GM12801 (cell line): ENCODE measurements around the gene SERPINF2.

Experiments used
- TF ChIP-seq, protein P1 (sequence below): IDR thresholded peaks from one replicate; pipeline ENCODE4 v1.5.1; 2011; ENCODE audit warnings: control low read depth; ENCODE audit not compliant: insufficient read length; ENCODE audit errors: extremely low read depth

Gene SERPINF2

DNA sequence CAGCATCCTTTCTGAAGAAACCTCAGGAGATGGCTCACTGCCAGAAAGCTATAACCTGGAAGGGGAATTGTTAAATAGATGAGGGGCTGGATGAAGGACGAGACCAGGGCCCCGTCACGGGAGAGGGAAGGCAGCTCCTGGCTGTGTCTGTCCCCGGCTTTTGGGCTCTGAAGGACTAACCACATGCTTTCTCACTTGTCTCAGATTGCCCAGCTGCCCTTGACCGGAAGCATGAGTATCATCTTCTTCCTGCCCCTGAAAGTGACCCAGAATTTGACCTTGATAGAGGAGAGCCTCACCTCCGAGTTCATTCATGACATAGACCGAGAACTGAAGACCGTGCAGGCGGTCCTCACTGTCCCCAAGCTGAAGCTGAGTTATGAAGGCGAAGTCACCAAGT is 33.7 kb downstream of the SERPINF2 start:
- TF ChIP-seq, protein P1, sequence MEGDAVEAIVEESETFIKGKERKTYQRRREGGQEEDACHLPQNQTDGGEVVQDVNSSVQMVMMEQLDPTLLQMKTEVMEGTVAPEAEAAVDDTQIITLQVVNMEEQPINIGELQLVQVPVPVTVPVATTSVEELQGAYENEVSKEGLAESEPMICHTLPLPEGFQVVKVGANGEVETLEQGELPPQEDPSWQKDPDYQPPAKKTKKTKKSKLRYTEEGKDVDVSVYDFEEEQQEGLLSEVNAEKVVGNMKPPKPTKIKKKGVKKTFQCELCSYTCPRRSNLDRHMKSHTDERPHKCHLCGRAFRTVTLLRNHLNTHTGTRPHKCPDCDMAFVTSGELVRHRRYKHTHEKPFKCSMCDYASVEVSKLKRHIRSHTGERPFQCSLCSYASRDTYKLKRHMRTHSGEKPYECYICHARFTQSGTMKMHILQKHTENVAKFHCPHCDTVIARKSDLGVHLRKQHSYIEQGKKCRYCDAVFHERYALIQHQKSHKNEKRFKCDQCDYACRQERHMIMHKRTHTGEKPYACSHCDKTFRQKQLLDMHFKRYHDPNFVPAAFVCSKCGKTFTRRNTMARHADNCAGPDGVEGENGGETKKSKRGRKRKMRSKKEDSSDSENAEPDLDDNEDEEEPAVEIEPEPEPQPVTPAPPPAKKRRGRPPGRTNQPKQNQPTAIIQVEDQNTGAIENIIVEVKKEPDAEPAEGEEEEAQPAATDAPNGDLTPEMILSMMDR: no peak

DNA sequence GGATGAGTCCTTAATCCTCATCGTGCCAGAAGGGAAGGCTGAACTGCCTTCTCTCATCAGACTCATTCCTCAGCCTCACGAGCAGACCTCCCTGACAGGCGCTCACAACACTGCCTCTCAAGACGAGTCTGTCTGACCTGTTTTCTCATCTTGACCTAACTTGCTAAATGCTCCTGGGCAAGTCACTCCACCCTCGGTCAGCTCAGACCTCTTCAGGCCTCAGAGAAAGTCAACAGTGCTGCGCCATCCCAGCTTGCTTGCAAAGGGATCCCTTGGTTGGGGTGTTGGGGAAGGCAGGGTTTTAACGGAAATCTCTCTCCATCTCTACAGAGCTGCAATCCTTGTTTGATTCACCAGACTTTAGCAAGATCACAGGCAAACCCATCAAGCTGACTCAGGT is 34.2 kb downstream of the SERPINF2 start:
- TF ChIP-seq, protein P1: no peak

DNA sequence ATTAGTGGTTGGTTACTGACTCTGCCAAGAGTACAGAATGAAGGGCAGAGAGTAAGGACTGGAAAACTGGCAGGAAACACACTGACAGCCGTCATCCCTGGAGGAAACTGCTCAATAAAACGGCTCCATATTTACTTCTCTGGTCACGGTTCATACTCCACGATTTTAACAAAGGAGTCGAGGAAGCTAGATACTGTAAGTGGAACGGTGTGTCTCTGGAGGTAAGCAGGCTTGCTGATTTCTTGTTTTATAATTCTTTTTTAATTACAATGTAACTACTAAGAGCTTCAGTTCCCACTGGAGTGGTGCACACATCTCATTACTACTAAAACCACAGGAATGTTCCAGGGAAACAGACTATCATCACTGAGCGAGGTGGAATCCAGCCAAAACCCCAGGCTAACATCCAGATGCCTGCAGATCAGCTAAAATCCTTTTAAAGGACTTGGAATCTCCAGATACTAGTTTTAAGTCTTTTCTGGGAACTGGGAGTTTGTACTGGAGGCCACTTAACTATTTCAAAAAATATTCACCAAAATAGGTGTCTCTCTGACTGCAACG is 37.0 kb downstream of the SERPINF2 start:
- TF ChIP-seq, protein P1: no peak

DNA sequence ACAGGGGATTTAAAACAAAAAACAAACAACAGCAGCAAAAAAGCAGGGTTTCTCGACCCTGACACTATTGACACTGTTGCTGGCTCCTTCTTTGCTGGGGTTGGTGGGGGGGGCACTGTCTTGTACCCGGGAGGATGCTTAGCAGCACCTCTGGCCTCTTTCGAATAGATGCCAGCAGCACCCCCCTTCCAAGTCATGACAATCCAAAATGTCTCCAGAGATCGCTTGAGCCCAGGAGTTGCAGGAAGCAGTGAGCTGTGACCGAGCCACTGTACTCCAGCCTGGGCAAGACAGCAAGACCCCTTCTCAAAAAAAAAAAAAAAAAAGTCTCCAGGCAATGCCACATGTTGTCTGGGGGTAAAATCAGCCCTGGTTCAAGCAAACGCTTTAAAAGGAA is 39.5 kb downstream of the SERPINF2 start:
- TF ChIP-seq, protein P1: no peak

DNA sequence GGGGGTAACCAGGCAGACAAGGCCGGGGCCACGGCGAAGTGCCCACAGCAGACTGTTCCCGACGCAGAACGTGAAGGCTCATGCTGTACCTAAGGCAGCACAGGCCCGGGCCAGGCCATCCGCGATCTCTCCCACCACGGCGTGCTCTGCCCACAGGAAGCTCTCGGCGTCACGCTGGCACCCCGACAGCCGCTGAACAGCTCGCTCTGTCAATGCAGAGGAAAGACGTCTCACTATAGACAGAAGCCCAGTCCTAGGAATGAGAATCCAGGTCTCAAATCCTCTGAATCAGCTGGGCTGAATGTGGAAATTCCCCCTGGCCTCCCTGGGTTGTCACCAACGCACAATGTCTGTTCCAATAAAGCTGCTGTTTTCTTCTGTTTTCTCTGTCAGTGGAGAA is 40.6 kb downstream of the SERPINF2 start:
- TF ChIP-seq, protein P1: no peak

DNA sequence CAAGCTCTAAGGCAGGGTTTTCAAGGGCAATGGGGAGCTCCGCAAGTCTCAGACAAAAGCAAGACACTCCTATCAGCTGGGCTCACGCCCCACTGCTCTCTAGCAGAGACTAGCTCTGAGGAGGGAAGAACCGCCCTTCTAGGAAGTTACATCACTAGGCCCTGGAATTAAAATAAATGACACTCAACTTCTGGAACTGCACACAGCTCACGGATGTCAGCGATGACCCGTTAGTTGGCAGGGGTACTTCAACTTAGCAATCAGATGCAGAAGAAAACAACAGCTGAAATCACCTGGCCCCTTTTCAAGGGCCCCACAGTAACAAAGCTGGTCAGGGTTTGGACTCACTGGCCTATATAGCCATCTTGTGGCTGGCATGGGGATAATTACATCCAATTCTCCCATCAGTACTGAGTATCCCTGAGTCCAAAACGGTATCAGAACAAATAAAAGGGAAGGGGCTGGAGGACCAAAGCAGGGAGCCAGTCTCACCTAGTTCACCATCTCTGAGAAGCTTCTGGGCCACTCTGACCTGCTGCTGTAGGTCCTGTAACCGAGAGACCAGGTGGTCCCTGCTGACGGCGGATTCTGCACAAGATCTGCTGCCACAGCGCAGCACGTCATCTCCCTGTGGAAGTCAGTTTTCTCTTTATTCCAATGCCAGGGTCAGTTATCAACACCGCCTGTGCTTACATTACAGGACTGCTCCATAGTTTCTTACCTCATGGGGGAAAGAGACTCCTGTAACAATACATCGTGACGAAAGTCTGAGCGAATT is 41.4 kb downstream of the SERPINF2 start:
- TF ChIP-seq, protein P1: no peak

DNA sequence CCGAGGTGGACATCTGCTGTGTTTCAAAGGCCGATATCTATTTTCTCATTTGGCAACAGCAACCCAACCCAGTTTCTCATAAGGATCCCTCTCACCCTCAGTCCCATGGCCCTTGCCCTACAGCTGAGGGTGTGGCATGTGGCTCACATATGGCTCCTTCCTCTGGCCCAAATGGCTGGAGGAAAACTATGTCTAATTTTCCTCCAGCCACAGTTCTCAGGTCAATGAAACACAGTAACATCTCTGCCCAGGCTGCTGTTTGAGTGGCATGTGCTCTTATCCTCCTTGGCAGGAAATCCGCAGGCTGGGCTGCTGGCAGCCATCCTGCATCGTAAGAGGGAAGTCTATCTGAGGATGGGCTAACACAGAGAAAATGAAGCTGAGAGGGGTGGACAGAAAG is 43.3 kb downstream of the SERPINF2 start:
- TF ChIP-seq, protein P1: no peak
